Measurements from ENCODE around the gene STAT1. TPM values are rescaled to one million over a fixed set of nuclear protein-coding genes. Genes with fewer than 3 reads are reported as not detected.

STAT1 gene
- polyA plus RNA-seq, 2 donors = 6.4 to 16.7 TPM

- Histone ChIP-seq H3K27me3 (ENCODE audit: control insufficient read depth in 1 of 2, insufficient read depth in 2 of 2, low read length in 2 of 2) (no peaks in the 10 kb centered on the region), H3K36me3 (ENCODE audit: control insufficient read depth in 2 of 2, insufficient read depth in 2 of 2, low read length in 1 of 2) (peaks cover 0 to 1% of the 10 kb centered on the region in 2 donors), H3K27ac (ENCODE audit: low read depth in 2 of 2, low read length in 1 of 2) (no peak overlapping the region), H3K4me3 (ENCODE audit: low read depth in 1 of 2, low read length in 2 of 2) (no peak overlapping the region), H3K9me3 (ENCODE audit: control insufficient read depth in 2 of 2, insufficient read depth in 1 of 2, low read depth in 1 of 2, low read length in 1 of 2) (no peaks in the 10 kb centered on the region), H3K4me1 (ENCODE audit: control insufficient read depth in 2 of 2, insufficient read depth in 2 of 2, low read length in 1 of 2) (no peaks in the 10 kb centered on the region)
Measured at GRCh38 chr2:190935054-190935453, 78.9 kb downstream of the STAT1 start.

GRCh38 chr2:190933361-190933760 lies 80.6 kb downstream of the STAT1 start:
- Histone ChIP-seq H3K36me3 (ENCODE audit: control insufficient read depth in 2 of 2, insufficient read depth in 2 of 2, low read length in 1 of 2) (peaks cover 0 to 3% of the 10 kb centered on the region in 2 donors), H3K27me3 (ENCODE audit: control insufficient read depth in 1 of 2, insufficient read depth in 2 of 2, low read length in 2 of 2) (no peaks in the 10 kb centered on the region), H3K9me3 (ENCODE audit: control insufficient read depth in 2 of 2, insufficient read depth in 1 of 2, low read depth in 1 of 2, low read length in 1 of 2) (no peaks in the 10 kb centered on the region), H3K4me1 (ENCODE audit: control insufficient read depth in 2 of 2, insufficient read depth in 2 of 2, low read length in 1 of 2) (no peaks in the 10 kb centered on the region), H3K27ac (ENCODE audit: low read depth in 2 of 2, low read length in 1 of 2) (no peak overlapping the region), H3K4me3 (ENCODE audit: low read depth in 1 of 2, low read length in 2 of 2) (no peak overlapping the region)

GRCh38 chr2:190932514-190932913 lies 81.5 kb downstream of the STAT1 start:
- 89 to 94% methylated on average over 1 of the region's 1 CpG for WGBS, 2 donors
- Histone ChIP-seq H3K4me1 (ENCODE audit: control insufficient read depth in 2 of 2, insufficient read depth in 2 of 2, low read length in 1 of 2) (no peaks in the 10 kb centered on the region), H3K27ac (ENCODE audit: low read depth in 2 of 2, low read length in 1 of 2) (no peak overlapping the region), H3K4me3 (ENCODE audit: low read depth in 1 of 2, low read length in 2 of 2) (no peak overlapping the region), H3K9me3 (ENCODE audit: control insufficient read depth in 2 of 2, insufficient read depth in 1 of 2, low read depth in 1 of 2, low read length in 1 of 2) (no peaks in the 10 kb centered on the region), H3K27me3 (ENCODE audit: control insufficient read depth in 1 of 2, insufficient read depth in 2 of 2, low read length in 2 of 2) (no peaks in the 10 kb centered on the region), H3K36me3 (ENCODE audit: control insufficient read depth in 2 of 2, insufficient read depth in 2 of 2, low read length in 1 of 2) (peaks cover 0 to 3% of the 10 kb centered on the region in 2 donors)

GRCh38 chr2:190930411-190930810 lies 83.6 kb downstream of the STAT1 start:
- Histone ChIP-seq H3K27ac (ENCODE audit: low read depth in 2 of 2, low read length in 1 of 2) (no peak overlapping the region), H3K9me3 (ENCODE audit: control insufficient read depth in 2 of 2, insufficient read depth in 1 of 2, low read depth in 1 of 2, low read length in 1 of 2) (no peaks in the 10 kb centered on the region), H3K4me3 (ENCODE audit: low read depth in 1 of 2, low read length in 2 of 2) (no peak overlapping the region), H3K4me1 (ENCODE audit: control insufficient read depth in 2 of 2, insufficient read depth in 2 of 2, low read length in 1 of 2) (no peaks in the 10 kb centered on the region), H3K36me3 (ENCODE audit: control insufficient read depth in 2 of 2, insufficient read depth in 2 of 2, low read length in 1 of 2) (peaks cover 0 to 5% of the 10 kb centered on the region in 2 donors), H3K27me3 (ENCODE audit: control insufficient read depth in 1 of 2, insufficient read depth in 2 of 2, low read length in 2 of 2) (no peaks in the 10 kb centered on the region)
- 90 to 95% methylated on average over 3 of the region's 3 CpGs for WGBS, 2 donors

GRCh38 chr2:190929919-190930318 lies 84.1 kb downstream of the STAT1 start:
- Histone ChIP-seq H3K36me3 (ENCODE audit: control insufficient read depth in 2 of 2, insufficient read depth in 2 of 2, low read length in 1 of 2) (peaks cover 0 to 5% of the 10 kb centered on the region in 2 donors), H3K27ac (ENCODE audit: low read depth in 2 of 2, low read length in 1 of 2) (no peak overlapping the region), H3K9me3 (ENCODE audit: control insufficient read depth in 2 of 2, insufficient read depth in 1 of 2, low read depth in 1 of 2, low read length in 1 of 2) (no peaks in the 10 kb centered on the region), H3K4me1 (ENCODE audit: control insufficient read depth in 2 of 2, insufficient read depth in 2 of 2, low read length in 1 of 2) (no peaks in the 10 kb centered on the region), H3K4me3 (ENCODE audit: low read depth in 1 of 2, low read length in 2 of 2) (no peak overlapping the region), H3K27me3 (ENCODE audit: control insufficient read depth in 1 of 2, insufficient read depth in 2 of 2, low read length in 2 of 2) (no peaks in the 10 kb centered on the region)
- 91 to 96% methylated on average over 7 of the region's 7 CpGs for WGBS, 2 donors

GRCh38 chr2:190927301-190927700 lies 86.7 kb downstream of the STAT1 start:
- no peaks in the 10 kb centered on the region for H3K9me3 ChIP-seq (ENCODE audit: control insufficient read depth in 2 of 2, insufficient read depth in 1 of 2, low read depth in 1 of 2, low read length in 1 of 2)
- WGBS, 2 donors = 45 to 57% methylated on average over 2 of the region's 2 CpGs
- H3K36me3 ChIP-seq (ENCODE audit: control insufficient read depth in 2 of 2, insufficient read depth in 2 of 2, low read length in 1 of 2) = peaks cover 0 to 7% of the 10 kb centered on the region in 2 donors
- H3K4me1 ChIP-seq (ENCODE audit: control insufficient read depth in 2 of 2, insufficient read depth in 2 of 2, low read length in 1 of 2) = no peaks in the 10 kb centered on the region
- no peaks in the 10 kb centered on the region for H3K27me3 ChIP-seq (ENCODE audit: control insufficient read depth in 1 of 2, insufficient read depth in 2 of 2, low read length in 2 of 2)
- no peak overlapping the region for H3K27ac ChIP-seq (ENCODE audit: low read depth in 2 of 2, low read length in 1 of 2)
- no peak overlapping the region for H3K4me3 ChIP-seq (ENCODE audit: low read depth in 1 of 2, low read length in 2 of 2)

GRCh38 chr2:190922376-190922775 lies 91.6 kb downstream of the STAT1 start:
- Histone ChIP-seq H3K4me1 (ENCODE audit: control insufficient read depth in 2 of 2, insufficient read depth in 2 of 2, low read length in 1 of 2) (no peaks in the 10 kb centered on the region), H3K4me3 (ENCODE audit: low read depth in 1 of 2, low read length in 2 of 2) (no peak overlapping the region), H3K27ac (ENCODE audit: low read depth in 2 of 2, low read length in 1 of 2) (no peak overlapping the region), H3K36me3 (ENCODE audit: control insufficient read depth in 2 of 2, insufficient read depth in 2 of 2, low read length in 1 of 2) (peaks cover 0 to 4% of the 10 kb centered on the region in 2 donors), H3K27me3 (ENCODE audit: control insufficient read depth in 1 of 2, insufficient read depth in 2 of 2, low read length in 2 of 2) (no peaks in the 10 kb centered on the region), H3K9me3 (ENCODE audit: control insufficient read depth in 2 of 2, insufficient read depth in 1 of 2, low read depth in 1 of 2, low read length in 1 of 2) (no peaks in the 10 kb centered on the region)
- WGBS, 2 donors = 78 to 93% methylated on average over 1 of the region's 1 CpG

- no peaks in the 10 kb centered on the region for H3K4me1 ChIP-seq (ENCODE audit: control insufficient read depth in 2 of 2, insufficient read depth in 2 of 2, low read length in 1 of 2)
- 87 to 92% methylated on average over 3 of the region's 3 CpGs for WGBS, 2 donors
- H3K27me3 ChIP-seq (ENCODE audit: control insufficient read depth in 1 of 2, insufficient read depth in 2 of 2, low read length in 2 of 2) = no peaks in the 10 kb centered on the region
- H3K4me3 ChIP-seq (ENCODE audit: low read depth in 1 of 2, low read length in 2 of 2) = no peak overlapping the region
- H3K27ac ChIP-seq (ENCODE audit: low read depth in 2 of 2, low read length in 1 of 2) = no peak overlapping the region
- no peaks in the 10 kb centered on the region for H3K9me3 ChIP-seq (ENCODE audit: control insufficient read depth in 2 of 2, insufficient read depth in 1 of 2, low read depth in 1 of 2, low read length in 1 of 2)
- peaks cover 0 to 2% of the 10 kb centered on the region in 2 donors for H3K36me3 ChIP-seq (ENCODE audit: control insufficient read depth in 2 of 2, insufficient read depth in 2 of 2, low read length in 1 of 2)
Measured at GRCh38 chr2:190920085-190920484, 93.9 kb downstream of the STAT1 start.

Other genes with a start within 250 kb of the STAT1 start
- gene GLS, start 133.3 kb downstream of the STAT1 start, polyA plus RNA-seq = 1 to 10 TPM; 8.5 to 9.4 TPM
- gene STAT4, start 136.8 kb upstream of the STAT1 start, polyA plus RNA-seq = under 1 TPM; 0.67 to 0.75 TPM
- gene MYO1B, start 231.2 kb upstream of the STAT1 start, polyA plus RNA-seq = 10 to 100 TPM; 12.9 to 25.6 TPM

Data from esophagus (tissue), 2 donors.